ENCODE data around the gene CEL. TPM values are rescaled to one million over a fixed set of nuclear protein-coding genes. Genes with fewer than 3 reads are reported as not detected.
"Not testable (repeated sequence)": the region's sequence is repeated elsewhere in the genome, so short reads cannot be mapped to it uniquely, and the experiment has no call there.

CEL gene
- total RNA-seq, 6 donors from 2014 or later: 0.15 to 9.4 (median 1.1) TPM; not detected in 1

DNA sequence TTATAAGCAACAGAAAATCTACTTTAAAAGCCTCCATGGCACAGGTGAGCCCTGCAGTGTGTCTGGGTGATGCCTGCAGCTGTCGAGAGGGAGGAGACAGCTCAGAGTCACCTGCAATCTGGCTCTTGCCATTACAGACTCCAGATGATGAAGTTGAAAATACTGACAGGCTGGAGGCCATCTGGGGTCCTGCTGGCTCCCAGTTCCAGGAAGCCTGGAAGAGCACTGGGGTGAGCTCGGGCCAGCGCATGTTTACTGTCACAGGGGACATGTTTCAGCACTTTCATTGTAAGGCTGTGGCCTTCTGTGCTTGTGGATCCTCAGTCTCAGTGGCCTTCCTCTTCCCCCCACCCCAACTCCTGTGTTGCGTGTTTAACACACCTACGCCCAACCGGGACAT, 28.4 kb downstream of the CEL start:
- no peak overlapping the region for H3K4me3 ChIP-seq
- WGBS, 2 donors: 65 to 77% methylated on average over 5 to 6 of the region's 6 CpGs
- H3K4me1 ChIP-seq: no peaks in the 10 kb centered on the region
- H3K27me3 ChIP-seq: no peaks in the 10 kb centered on the region
- ATAC-seq (ENCODE audit: low FRiP score in 2 of 2) (no peak), DNase-seq (no peak)
- H3K36me3 ChIP-seq: no peaks in the 10 kb centered on the region
- no peak for TF ChIP-seq POLR2AphosphoS5 (IDR thresholded peaks at IDR 0.05)
- TF ChIP-seq POLR2A (IDR thresholded peaks at IDR 0.05): no peak
- no peak for TF ChIP-seq EP300 (IDR thresholded peaks at IDR 0.05)
- TF ChIP-seq, protein P1, sequence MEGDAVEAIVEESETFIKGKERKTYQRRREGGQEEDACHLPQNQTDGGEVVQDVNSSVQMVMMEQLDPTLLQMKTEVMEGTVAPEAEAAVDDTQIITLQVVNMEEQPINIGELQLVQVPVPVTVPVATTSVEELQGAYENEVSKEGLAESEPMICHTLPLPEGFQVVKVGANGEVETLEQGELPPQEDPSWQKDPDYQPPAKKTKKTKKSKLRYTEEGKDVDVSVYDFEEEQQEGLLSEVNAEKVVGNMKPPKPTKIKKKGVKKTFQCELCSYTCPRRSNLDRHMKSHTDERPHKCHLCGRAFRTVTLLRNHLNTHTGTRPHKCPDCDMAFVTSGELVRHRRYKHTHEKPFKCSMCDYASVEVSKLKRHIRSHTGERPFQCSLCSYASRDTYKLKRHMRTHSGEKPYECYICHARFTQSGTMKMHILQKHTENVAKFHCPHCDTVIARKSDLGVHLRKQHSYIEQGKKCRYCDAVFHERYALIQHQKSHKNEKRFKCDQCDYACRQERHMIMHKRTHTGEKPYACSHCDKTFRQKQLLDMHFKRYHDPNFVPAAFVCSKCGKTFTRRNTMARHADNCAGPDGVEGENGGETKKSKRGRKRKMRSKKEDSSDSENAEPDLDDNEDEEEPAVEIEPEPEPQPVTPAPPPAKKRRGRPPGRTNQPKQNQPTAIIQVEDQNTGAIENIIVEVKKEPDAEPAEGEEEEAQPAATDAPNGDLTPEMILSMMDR (IDR thresholded peaks at IDR 0.05): no peak
- no peak overlapping the region for H3K27ac ChIP-seq
- no peaks in the 10 kb centered on the region for H3K9me3 ChIP-seq

DNA sequence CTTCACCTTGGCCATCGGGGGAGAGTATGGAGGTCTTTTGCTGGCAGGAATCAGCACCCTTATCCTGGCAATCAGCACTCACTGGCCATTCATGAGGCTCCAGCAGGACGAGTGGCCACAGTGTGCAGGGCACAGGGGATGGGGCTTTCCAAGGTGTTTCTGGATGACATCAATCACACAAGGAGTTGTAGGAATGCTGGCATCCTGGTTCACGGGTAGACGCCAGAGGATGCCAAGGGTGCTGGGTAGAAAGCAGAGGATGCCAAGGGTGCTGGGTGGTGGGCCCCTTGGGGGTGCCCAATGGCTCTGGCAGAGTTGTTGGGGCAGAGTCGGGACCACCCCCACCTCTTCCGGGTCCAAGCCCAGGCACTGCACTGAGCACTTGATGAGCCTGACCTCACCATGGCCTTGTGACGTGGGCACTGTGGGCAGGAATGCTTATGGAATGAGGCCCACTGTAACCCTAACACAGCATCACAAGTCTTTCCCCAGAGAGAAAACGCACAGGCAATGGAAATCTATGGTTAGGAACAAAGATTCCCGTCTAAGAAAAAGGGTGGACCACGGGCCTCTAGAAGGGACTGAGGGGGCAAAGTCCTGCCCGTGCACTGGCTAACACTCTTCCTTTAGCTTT, 29.1 kb downstream of the CEL start:
- Histone ChIP-seq H3K9me3 (peaks cover 0 to 4% (median 0%) of the 10 kb centered on the region in 4 donors), H3K27ac (no peak overlapping the region), H3K27me3 (no peaks in the 10 kb centered on the region), H3K36me3 (no peaks in the 10 kb centered on the region), H3K4me1 (no peaks in the 10 kb centered on the region), H3K4me3 (no peak overlapping the region)
- TF ChIP-seq POLR2A (IDR thresholded peaks at IDR 0.05) (no peak), EP300 (IDR thresholded peaks at IDR 0.05) (no peak), POLR2AphosphoS5 (IDR thresholded peaks at IDR 0.05) (no peak)
- TF ChIP-seq, protein P1 (IDR thresholded peaks at IDR 0.05): no peak
- DNase-seq (no peak), ATAC-seq (ENCODE audit: low FRiP score in 2 of 2) (no peak)
- 79 to 81% methylated on average over 8 to 11 of the region's 11 CpGs for WGBS, 2 donors

DNA sequence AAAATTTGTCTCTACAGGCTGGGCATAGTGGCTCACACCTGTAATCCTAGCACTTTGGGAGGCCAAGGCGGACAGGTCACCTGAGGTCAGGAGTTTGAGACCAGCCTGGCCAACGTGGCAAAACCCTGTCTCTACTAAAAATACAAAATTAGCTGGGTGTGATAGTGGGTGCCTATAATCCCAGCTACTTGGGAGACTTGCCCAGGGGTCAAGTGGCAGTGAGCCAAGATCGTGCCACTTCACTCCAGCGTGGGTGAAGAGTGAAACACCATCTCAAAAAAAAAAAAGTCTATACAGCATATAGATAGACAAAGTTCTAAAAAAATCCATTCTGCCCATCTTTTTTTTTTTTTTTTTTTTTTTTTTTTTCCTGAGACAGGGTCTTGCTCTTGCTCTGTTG, 32.6 kb downstream of the CEL start:
- H3K4me1 ChIP-seq; ATAC-seq (ENCODE audit: low FRiP score in 2 of 2); H3K27me3 ChIP-seq; H3K27ac ChIP-seq; H3K4me3 ChIP-seq; H3K9me3 ChIP-seq; DNase-seq: not testable (repeated sequence)
- peaks cover 17 to 30% (median 26%) of the 10 kb centered on the region in 4 donors for H3K36me3 ChIP-seq
- WGBS, 2 donors: 77 to 87% methylated on average over 4 of the region's 4 CpGs

DNA sequence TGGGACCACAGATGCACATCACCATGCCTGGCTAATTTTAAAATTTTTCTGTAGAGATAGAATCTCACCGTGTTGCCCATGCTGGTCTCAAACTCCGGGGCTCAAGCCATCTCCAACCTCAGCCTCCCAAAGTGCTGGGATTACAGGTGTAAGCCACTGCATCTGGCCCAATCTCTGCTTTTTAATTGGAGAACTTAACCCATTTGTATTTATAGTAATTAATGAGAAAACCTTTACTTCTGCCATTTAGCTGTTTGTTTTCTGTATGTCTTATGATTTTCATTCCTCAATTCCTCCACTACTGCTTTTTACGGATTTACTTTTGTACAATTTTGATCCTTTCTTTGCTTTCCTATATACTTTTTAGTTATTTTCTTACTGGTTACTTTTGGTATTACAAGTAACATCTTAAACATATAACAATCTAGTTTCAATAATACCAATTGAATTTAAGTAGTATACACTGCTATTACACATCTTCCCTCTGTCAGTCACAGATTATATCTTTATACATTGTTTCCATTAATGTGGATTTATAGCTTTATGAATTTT, 33.1 kb downstream of the CEL start:
- H3K36me3 ChIP-seq: peaks cover 23 to 35% (median 31%) of the 10 kb centered on the region in 4 donors
- H3K27ac ChIP-seq: no peak overlapping the region
- ATAC-seq (ENCODE audit: low FRiP score in 2 of 2) (no peak), DNase-seq (no peak)
- H3K4me3 ChIP-seq: no peak overlapping the region
- peaks cover 0 to 7% (median 0%) of the 10 kb centered on the region in 4 donors for H3K9me3 ChIP-seq
- H3K4me1 ChIP-seq: no peaks in the 10 kb centered on the region
- TF ChIP-seq POLR2A (IDR thresholded peaks at IDR 0.05): no peak
- no peak for TF ChIP-seq POLR2AphosphoS5 (IDR thresholded peaks at IDR 0.05)
- TF ChIP-seq, protein P1 (IDR thresholded peaks at IDR 0.05): no peak
- no peak for TF ChIP-seq EP300 (IDR thresholded peaks at IDR 0.05)
- WGBS, 2 donors: 93 to 100% methylated on average over 3 of the region's 3 CpGs
- H3K27me3 ChIP-seq: no peaks in the 10 kb centered on the region

DNA sequence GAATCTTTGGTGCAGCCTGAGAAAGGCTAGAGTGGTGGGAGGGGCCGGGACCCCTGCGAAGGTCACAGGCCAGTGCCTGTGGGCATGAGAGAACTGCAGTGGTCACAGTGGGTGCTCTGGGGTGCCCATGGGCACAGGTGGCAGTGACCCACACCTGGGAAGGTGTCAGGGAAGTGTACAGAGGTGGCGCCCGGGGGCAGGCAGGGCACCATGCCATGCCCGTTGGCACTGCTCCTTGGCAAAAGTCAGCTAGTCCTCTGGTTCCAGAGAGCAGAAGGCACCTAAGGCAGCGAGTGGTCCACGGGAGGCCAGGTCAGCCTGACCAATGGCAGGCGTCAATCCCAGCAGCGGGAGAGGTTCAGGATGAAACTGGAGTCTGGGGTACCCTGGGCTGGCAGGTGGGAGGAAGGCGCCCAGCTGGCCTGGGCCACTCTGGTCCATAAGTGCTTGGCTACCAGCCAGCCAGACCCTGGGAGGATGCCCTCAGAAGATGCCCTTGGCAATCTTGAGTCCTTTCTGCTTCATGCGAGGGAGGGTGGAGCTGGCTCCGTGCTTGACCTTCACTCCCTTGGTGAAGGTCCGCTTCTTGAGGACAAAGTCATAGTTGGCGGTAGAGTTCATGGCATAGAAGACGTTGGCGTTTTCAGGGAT, 36.4 kb downstream of the CEL start:
- Histone ChIP-seq H3K36me3 (peaks cover 43 to 67% (median 64%) of the 10 kb centered on the region in 4 donors), H3K4me3 (no peak overlapping the region), H3K27me3 (no peaks in the 10 kb centered on the region), H3K4me1 (peaks cover 0 to under 1% (median 0%) of the 10 kb centered on the region in 4 donors), H3K9me3 (peaks cover 0 to 7% (median 0%) of the 10 kb centered on the region in 4 donors), H3K27ac (no peak overlapping the region)
- ATAC-seq (ENCODE audit: low FRiP score in 2 of 2) (no peak), DNase-seq (peak in 1 of 2 donors; percentile 67)
- 89 to 97% methylated on average over 13 to 16 of the region's 16 CpGs for WGBS, 2 donors
- TF ChIP-seq, protein P1 (IDR thresholded peaks at IDR 0.05): no peak
